HFFc6 (cell line): ENCODE data around the gene ZNF117. TPM values are rescaled to one million over a fixed set of nuclear protein-coding genes. Genes with fewer than 3 reads are reported as not detected.
"Not testable (repeated sequence)": the region's sequence is repeated elsewhere in the genome, so short reads cannot be mapped to it uniquely, and the experiment has no call there.

ENCODE experiments used
- DNase-seq: peaks from one replicate; pipeline ENCODE4 v3.0.0-alpha.2; 2018
- H3K27ac Mint-ChIP-seq: 2 replicates; pipeline ENCODE4 v1.8.0; 2020; ENCODE audit warnings: mild to moderate bottlenecking, mixed read lengths
- H3K27me3 Mint-ChIP-seq: 2 replicates; pipeline ENCODE4 v1.8.0; 2021; ENCODE audit warnings: mild to moderate bottlenecking, moderate library complexity, mixed read lengths; ENCODE audit not compliant: insufficient read depth
- H3K36me3 Mint-ChIP-seq: 2 replicates; pipeline ENCODE4 v1.8.0; 2021; ENCODE audit warnings: low read depth, mixed read lengths
- H3K4me1 Mint-ChIP-seq: 2 replicates; pipeline ENCODE4 v1.8.0; 2020; ENCODE audit warnings: low read depth, mixed read lengths
- H3K4me3 Mint-ChIP-seq: 2 replicates; pipeline ENCODE4 v1.8.0; 2020; ENCODE audit warnings: mild to moderate bottlenecking, moderate library complexity, mixed read lengths
- H3K9me3 Mint-ChIP-seq: 2 replicates; pipeline ENCODE4 v1.8.0; 2020; ENCODE audit warnings: mild to moderate bottlenecking, mixed read lengths
- CTCF ChIP-seq: fragments of 200-600 bp; sonication (generic); IDR thresholded peaks from 2 replicates; pipeline ENCODE4 v1.5.0; 2021; ENCODE audit warnings: antibody characterized with exemption, mild to moderate bottlenecking
- long read RNA-seq: library from polyadenylated mRNA; unstranded; transcript quantifications from one replicate; pipeline ENCODE4 v2.0.0, GENCODE V29; 2019
- total RNA-seq, 6 experiments: library from RNA; stranded (reverse); fragmentation: NEBNext Ultra II Directional; extraction: Animal tissue kit (Norgen Biotek cat#: 25700); gene quantifications; 2 replicates in 1 of 6; 3 replicates in 5 of 6; pipeline ENCODE4 v1.2.3, GENCODE V29; 2021

Gene ZNF117
- 1 to 10 TPM in 5 of 6 experiments, under 1 TPM in 1; 0.63 to 1.7 (median 1.3) TPM for total RNA-seq
- long read RNA-seq, partial matches to known transcripts: 0 of 3 reads
- long read RNA-seq, other reads (novel, unspliced or antisense): 3 of 3 reads

- H3K4me1 Mint-ChIP-seq: no peaks in the 10 kb centered on the region; the same call in 1 of the 2 replicates
- peaks cover 76% of the 10 kb centered on the region for H3K36me3 Mint-ChIP-seq
- H3K27me3 Mint-ChIP-seq: no peaks in the 10 kb centered on the region; the same call in 1 of the 2 replicates
- H3K27ac Mint-ChIP-seq: no peak within 1 kb of the TSS
- H3K9me3 Mint-ChIP-seq: peaks cover 87% of the 10 kb centered on the region
- no peak for DNase-seq
- TF ChIP-seq CTCF: no peak
- H3K4me3 Mint-ChIP-seq: no peak within 1 kb of the TSS
Measured at GRCh38 chr7:64990936-64991335, at the start of gene ZNF117. TSS of gene ZNF117 (minus strand) at chr7:64991036.

GRCh38 chr7:65038767-65039166 lies 47.9 kb upstream of the ZNF117 start:
- H3K27ac Mint-ChIP-seq: peak overlapping the region; percentile 66
- H3K27me3 Mint-ChIP-seq, H3K36me3 Mint-ChIP-seq, H3K9me3 Mint-ChIP-seq: not testable (repeated sequence)
- H3K4me3 Mint-ChIP-seq: peak overlapping the region; percentile 91
- peaks cover 25% of the 10 kb centered on the region for H3K4me1 Mint-ChIP-seq
- peak; percentile 1 for DNase-seq

- Mint-ChIP-seq H3K36me3 (no peaks in the 10 kb centered on the region), H3K27ac (no peak overlapping the region), H3K27me3 (peaks cover 2% of the 10 kb centered on the region; the same call in 1 of the 2 replicates), H3K9me3 (no peaks in the 10 kb centered on the region), H3K4me3 (peak overlapping the region; percentile 74), H3K4me1 (peaks cover 25% of the 10 kb centered on the region)
- peak; percentile 42 for TF ChIP-seq CTCF
- peak; percentile 87 for DNase-seq
Measured at GRCh38 chr7:65037740-65038688, 47.2 kb upstream of the ZNF117 start.

GRCh38 chr7:65036526-65036925 lies 45.7 kb upstream of the ZNF117 start:
- peaks cover 25% of the 10 kb centered on the region for H3K4me1 Mint-ChIP-seq
- H3K4me3 Mint-ChIP-seq, H3K9me3 Mint-ChIP-seq, H3K36me3 Mint-ChIP-seq, H3K27ac Mint-ChIP-seq, H3K27me3 Mint-ChIP-seq, DNase-seq: not testable (repeated sequence)

DNA sequence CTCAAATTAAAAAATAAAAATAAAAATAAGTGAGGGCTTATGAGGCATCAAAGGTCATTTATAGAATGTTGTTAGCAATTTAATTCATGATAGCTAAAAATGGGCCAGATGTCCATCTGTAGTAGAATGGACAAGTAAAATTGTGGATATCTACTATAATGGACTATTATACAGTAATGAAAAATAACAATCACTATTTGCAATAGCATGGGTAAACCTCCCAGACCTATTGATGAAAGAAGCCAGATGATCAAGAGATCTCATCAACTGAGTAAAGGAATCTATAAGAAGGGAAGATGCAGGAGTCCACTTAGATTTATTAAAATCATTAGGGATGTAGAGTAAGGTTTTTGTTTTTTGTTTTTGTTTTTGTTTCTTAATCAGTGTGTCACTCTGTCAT lies 44.6 kb upstream of the ZNF117 start:
- not testable (repeated sequence) for H3K27ac Mint-ChIP-seq, H3K4me3 Mint-ChIP-seq, H3K9me3 Mint-ChIP-seq, H3K36me3 Mint-ChIP-seq, DNase-seq, H3K27me3 Mint-ChIP-seq
- H3K4me1 Mint-ChIP-seq: peaks cover 25% of the 10 kb centered on the region

- not testable (repeated sequence) for H3K27me3 Mint-ChIP-seq, H3K36me3 Mint-ChIP-seq, H3K9me3 Mint-ChIP-seq, H3K4me3 Mint-ChIP-seq
- DNase-seq: peak; percentile 8
- Mint-ChIP-seq H3K4me1 (peaks cover 17% of the 10 kb centered on the region), H3K27ac (peak overlapping the region; percentile 42; the same call in 1 of the 2 replicates)
Measured at GRCh38 chr7:65034120-65034782, 43.4 kb upstream of the ZNF117 start.

GRCh38 chr7:65033391-65033790 lies 42.6 kb upstream of the ZNF117 start:
- H3K9me3 Mint-ChIP-seq, H3K27ac Mint-ChIP-seq, DNase-seq, H3K4me3 Mint-ChIP-seq, H3K36me3 Mint-ChIP-seq, H3K27me3 Mint-ChIP-seq: not testable (repeated sequence)
- peaks cover 13% of the 10 kb centered on the region for H3K4me1 Mint-ChIP-seq

DNA sequence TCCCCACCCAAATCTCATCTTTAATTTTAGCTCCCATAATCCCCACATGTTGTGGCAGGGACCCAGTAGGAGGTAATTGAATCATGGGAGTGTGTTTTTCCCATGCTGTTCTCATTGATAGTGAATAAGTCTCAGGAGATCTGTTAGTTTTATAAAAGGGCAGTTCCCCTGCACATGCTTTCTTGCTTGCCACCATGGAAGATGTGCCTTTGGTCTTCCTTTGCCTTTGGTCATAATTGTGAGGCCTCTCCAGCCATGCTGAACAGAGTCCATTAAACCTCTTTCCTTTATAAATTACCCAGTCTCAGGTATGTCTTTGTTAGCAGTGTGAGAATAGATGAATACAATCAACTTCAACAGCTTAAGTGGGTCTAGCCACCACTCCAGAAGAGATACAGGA lies 34.2 kb upstream of the ZNF117 start:
- not testable (repeated sequence) for H3K27me3 Mint-ChIP-seq, H3K27ac Mint-ChIP-seq

DNA sequence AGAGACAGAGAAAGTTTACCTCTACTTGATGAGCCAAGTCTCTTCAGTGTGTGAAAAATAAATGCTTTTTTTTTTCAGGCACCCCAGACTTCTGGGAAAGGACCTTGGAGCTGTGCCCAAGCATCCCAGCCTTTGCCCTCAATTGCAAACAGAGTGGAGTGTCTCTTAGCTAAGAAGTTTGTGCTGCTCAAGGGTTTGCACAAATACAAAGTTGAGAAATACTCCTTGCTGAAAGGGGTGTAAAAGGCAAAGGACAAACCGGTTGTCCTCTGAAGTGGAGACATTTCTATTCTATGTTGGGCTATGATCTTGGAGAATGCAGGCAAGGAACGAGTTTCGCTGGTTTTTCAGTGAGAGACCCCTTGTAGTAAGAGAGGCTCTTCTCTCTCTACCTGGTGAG lies 30.1 kb upstream of the ZNF117 start:
- H3K9me3 Mint-ChIP-seq, H3K4me1 Mint-ChIP-seq, H3K4me3 Mint-ChIP-seq, H3K27me3 Mint-ChIP-seq, H3K36me3 Mint-ChIP-seq, DNase-seq, H3K27ac Mint-ChIP-seq: not testable (repeated sequence)

More for the DNA sequence above, 34.2 kb upstream of the ZNF117 start:
- not testable (repeated sequence) for H3K4me1 Mint-ChIP-seq, DNase-seq, H3K36me3 Mint-ChIP-seq, H3K9me3 Mint-ChIP-seq, H3K4me3 Mint-ChIP-seq

GRCh38 chr7:65009881-65010280 lies 19.0 kb upstream of the ZNF117 start:
- H3K27ac Mint-ChIP-seq, DNase-seq, H3K27me3 Mint-ChIP-seq, H3K9me3 Mint-ChIP-seq, H3K4me3 Mint-ChIP-seq, H3K36me3 Mint-ChIP-seq: not testable (repeated sequence)
- H3K4me1 Mint-ChIP-seq: peaks cover 21% of the 10 kb centered on the region

- not testable (repeated sequence) for DNase-seq, H3K36me3 Mint-ChIP-seq, H3K27me3 Mint-ChIP-seq, H3K4me3 Mint-ChIP-seq, H3K27ac Mint-ChIP-seq, H3K9me3 Mint-ChIP-seq
- H3K4me1 Mint-ChIP-seq: peaks cover 23% of the 10 kb centered on the region
Measured at GRCh38 chr7:65009394-65009793, 18.6 kb upstream of the ZNF117 start.
